PC-3 (cell line): Measurements from ENCODE around the gene SMOC2.

Source experiments
- EZH2 ChIP-seq: fragments of 300-600 bp; sonication (generic); IDR thresholded peaks from one replicate; pipeline ENCODE4 v1.6.1; 2017; ENCODE audit warnings: antibody characterized with exemption, mild to moderate bottlenecking, low read length; ENCODE audit not compliant: unreplicated experiment
- EZH2phosphoT487 ChIP-seq: fragments of 300-600 bp; sonication (generic); IDR thresholded peaks from 2 replicates; pipeline ENCODE4 v1.6.1; 2018; ENCODE audit warnings: mild to moderate bottlenecking, antibody characterized with exemption, low read length, borderline replicate concordance
- TF ChIP-seq, protein P1 (sequence below): fragments of 300-600 bp; sonication (generic); conservative IDR thresholded peaks from 2 replicates; pipeline ENCODE4 v1.5.1; 2017; ENCODE audit warnings: antibody characterized with exemption, low read depth, mild to moderate bottlenecking, low read length

DNA sequence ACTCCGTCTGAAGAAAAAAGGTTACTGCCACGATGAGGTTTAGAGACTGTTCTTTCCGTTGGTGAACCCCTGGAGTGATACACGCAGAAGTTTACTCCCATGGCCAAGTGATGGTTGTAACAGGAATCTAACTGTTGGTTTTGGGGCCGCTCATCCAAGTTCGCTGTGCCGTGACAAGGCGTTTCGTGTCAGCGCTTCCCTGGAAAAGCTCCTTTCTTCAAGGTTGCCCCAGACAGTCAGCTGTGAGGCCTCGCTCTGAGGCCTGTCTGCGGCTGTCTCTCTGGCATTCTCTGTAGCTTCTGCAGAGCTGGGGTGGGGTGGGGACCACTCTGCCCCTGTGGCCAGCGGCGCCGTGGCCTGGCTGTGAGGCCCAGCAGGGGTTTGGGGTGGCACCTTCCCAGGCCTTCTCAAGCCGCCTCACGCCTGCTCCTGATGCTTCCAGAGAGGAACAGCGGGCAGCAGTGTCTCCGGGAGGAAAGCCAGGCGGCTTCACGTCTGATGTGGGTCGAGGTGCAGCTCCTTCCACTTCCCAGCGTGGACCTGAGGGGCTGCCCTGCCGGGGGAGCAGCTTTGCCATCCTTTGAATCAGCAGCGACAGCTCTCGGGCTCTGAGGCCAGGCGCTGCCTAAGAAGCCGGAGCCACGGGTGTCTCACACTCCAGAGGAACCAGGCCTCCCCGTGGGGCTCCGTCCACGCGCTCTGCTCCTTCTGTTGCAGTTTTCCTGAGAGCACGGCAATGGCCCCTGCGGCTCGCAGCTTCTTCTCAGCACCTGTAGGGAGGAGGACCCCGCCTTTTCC lies 76.2 kb downstream of the SMOC2 start:
- TF ChIP-seq, protein P1, sequence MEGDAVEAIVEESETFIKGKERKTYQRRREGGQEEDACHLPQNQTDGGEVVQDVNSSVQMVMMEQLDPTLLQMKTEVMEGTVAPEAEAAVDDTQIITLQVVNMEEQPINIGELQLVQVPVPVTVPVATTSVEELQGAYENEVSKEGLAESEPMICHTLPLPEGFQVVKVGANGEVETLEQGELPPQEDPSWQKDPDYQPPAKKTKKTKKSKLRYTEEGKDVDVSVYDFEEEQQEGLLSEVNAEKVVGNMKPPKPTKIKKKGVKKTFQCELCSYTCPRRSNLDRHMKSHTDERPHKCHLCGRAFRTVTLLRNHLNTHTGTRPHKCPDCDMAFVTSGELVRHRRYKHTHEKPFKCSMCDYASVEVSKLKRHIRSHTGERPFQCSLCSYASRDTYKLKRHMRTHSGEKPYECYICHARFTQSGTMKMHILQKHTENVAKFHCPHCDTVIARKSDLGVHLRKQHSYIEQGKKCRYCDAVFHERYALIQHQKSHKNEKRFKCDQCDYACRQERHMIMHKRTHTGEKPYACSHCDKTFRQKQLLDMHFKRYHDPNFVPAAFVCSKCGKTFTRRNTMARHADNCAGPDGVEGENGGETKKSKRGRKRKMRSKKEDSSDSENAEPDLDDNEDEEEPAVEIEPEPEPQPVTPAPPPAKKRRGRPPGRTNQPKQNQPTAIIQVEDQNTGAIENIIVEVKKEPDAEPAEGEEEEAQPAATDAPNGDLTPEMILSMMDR = no peak
- TF ChIP-seq EZH2 (no peak), EZH2phosphoT487 (no peak)
